ENCODE measurements around the gene ORAI2. TPM values are rescaled to one million over a fixed set of nuclear protein-coding genes. Genes with fewer than 3 reads are reported as not detected.

The ORAI2 gene
- polyA plus RNA-seq, 1 of the 3 experiments (the other 2 are of a cell fraction): 85.8 TPM

GRCh38 chr7:102395873-102396709 is 37.3 kb upstream of the ORAI2 start, which contains the start of gene PRKRIP1 (continued):
- TF ChIP-seq IRF3 (IDR thresholded peaks at IDR 0.05; ENCODE audit: low read depth, low read length): no peak
- TF ChIP-seq ZBTB33 (IDR thresholded peaks at IDR 0.05; ENCODE audit: borderline replicate concordance, low read depth): peak; percentile 51; the same call in 1 of the 2 replicates
- TF ChIP-seq CTCF (IDR thresholded peaks at IDR 0.05): no peak
- TF ChIP-seq TCF12 (IDR thresholded peaks at IDR 0.05): peak; percentile 33; the same call in 1 of the 2 replicates
- TF ChIP-seq GATA2 (CRISPR knock-in tag; IDR thresholded peaks at IDR 0.05): no peak
- TF ChIP-seq FOSL2 (IDR thresholded peaks at IDR 0.05; ENCODE audit: borderline replicate concordance, low read depth): no peak
- no peak for TF ChIP-seq FOXM1 (IDR thresholded peaks at IDR 0.05; ENCODE audit: low read depth)
- no peak for TF ChIP-seq RCOR1 (IDR thresholded peaks at IDR 0.05; ENCODE audit: low read length)
- TF ChIP-seq JUND (IDR thresholded peaks at IDR 0.05): peak; percentile 49; the same call in 1 of the 2 replicates
- TF ChIP-seq POLR2AphosphoS5 (IDR thresholded peaks at IDR 0.05; ENCODE audit: low read depth, low read length): peak; percentile 98
- TF ChIP-seq CHD2 (IDR thresholded peaks at IDR 0.05; ENCODE audit: low read length, partially characterized antibody): peak; percentile 85
- no peak for TF ChIP-seq EP300 (IDR thresholded peaks at IDR 0.05; ENCODE audit: borderline replicate concordance in 1 of 2, low read depth in 1 of 2, low read length in 1 of 2)
- TF ChIP-seq SMC3 (IDR thresholded peaks at IDR 0.05; ENCODE audit: low read depth, low read length): no peak
- TF ChIP-seq NRF1 (IDR thresholded peaks at IDR 0.05; ENCODE audit: low read depth, low read length): 0 out of 2 replicates have a peak, but pooled peaks have one; percentile 27
- no peak for TF ChIP-seq MEF2A (IDR thresholded peaks at IDR 0.05; ENCODE audit: borderline replicate concordance, low read depth)
- peak; percentile 60 for TF ChIP-seq GABPA (IDR thresholded peaks at IDR 0.05; ENCODE audit: low read depth)
- TF ChIP-seq TEAD4 (IDR thresholded peaks at IDR 0.05; ENCODE audit: borderline replicate concordance, insufficient read depth): 0 out of 2 replicates have a peak, but pooled peaks have one; percentile 35
- no peak for TF ChIP-seq RAD21 (IDR thresholded peaks at IDR 0.05; ENCODE audit: low read length)

All from SK-N-SH (cell line).